OCI-LY7 (cell line): Measurements from ENCODE around the gene KRTAP13-3. TPM values are rescaled to one million over a fixed set of nuclear protein-coding genes. Genes with fewer than 3 reads are reported as not detected.

ENCODE experiments used
- BruUV-seq: library from RNA; stranded (reverse); fragments of 400-500 nt; replicated peaks from 2 replicates; lab custom pipeline; 2021; lab: Mats Ljungman, UMichigan
- CTCF ChIA-PET: fragments of 300-600 bp; sonication (Branson Sonifier 250); formaldehyde crosslinking; loops from one replicate; lab custom pipeline; 2022; ENCODE audit warnings: antibody characterized with exemption; ENCODE audit not compliant: unreplicated experiment; lab: Charles Lee
- POLR2A ChIA-PET: fragments of 300-600 bp; sonication (Branson Sonifier 250); formaldehyde crosslinking; loops from one replicate; lab custom pipeline; 2022; ENCODE audit warnings: antibody characterized with exemption; lab: Charles Lee
- DNase-seq: peaks from one replicate; pipeline ENCODE4 v3.0.0-alpha.2; 2015; ENCODE audit warnings: low spot score
- H2AFZ ChIP-seq: fragments of 200-600 bp; sonication (generic), shearing (Covaris generic); 2 replicates; pipeline ENCODE4 v1.6.1; 2014; ENCODE audit warnings: mild to moderate bottlenecking, antibody characterized with exemption, low read length, moderate library complexity
- H3K27ac ChIP-seq: fragments of 200-600 bp; sonication (generic); 2 replicates; pipeline ENCODE4 v1.5.1; 2014; ENCODE audit warnings: mixed run types, low read depth, mild to moderate bottlenecking, moderate library complexity, low read length, inconsistent platforms; ENCODE audit not compliant: poor library complexity, severe bottlenecking
- H3K36me3 ChIP-seq: fragments of 200-600 bp; sonication (generic); 2 replicates; pipeline ENCODE4 v1.6.1; 2014; ENCODE audit warnings: mild to moderate bottlenecking, antibody characterized with exemption, low read length, moderate library complexity, mixed read lengths; ENCODE audit not compliant: insufficient read depth
- H3K4me1 ChIP-seq: fragments of 200-600 bp; sonication (generic); 2 replicates; pipeline ENCODE4 v1.5.1; 2014; ENCODE audit warnings: mild to moderate bottlenecking, low read length; ENCODE audit not compliant: insufficient read depth, poor library complexity, severe bottlenecking
- H3K4me2 ChIP-seq: fragments of 200-600 bp; sonication (generic); 2 replicates; pipeline ENCODE4 v1.6.1; 2014; ENCODE audit warnings: mild to moderate bottlenecking, low read length
- H3K4me3 ChIP-seq: fragments of 200-600 bp; sonication (generic); 2 replicates; pipeline ENCODE4 v1.5.1; 2014; ENCODE audit warnings: mild to moderate bottlenecking, low read depth, low read length; ENCODE audit not compliant: poor library complexity, severe bottlenecking
- H3K79me2 ChIP-seq: fragments of 200-600 bp; sonication (generic); 2 replicates; pipeline ENCODE4 v1.6.1; 2016; ENCODE audit warnings: low read depth, mild to moderate bottlenecking, low read length, moderate library complexity, mixed read lengths; ENCODE audit not compliant: insufficient read depth
- H3K9me2 ChIP-seq: fragments of 200-600 bp; sonication (generic); 2 replicates; pipeline ENCODE4 v1.6.1; 2016; ENCODE audit warnings: mild to moderate bottlenecking, low read length, mixed read lengths; ENCODE audit not compliant: insufficient read depth
- H3K9me3 ChIP-seq: fragments of 200-600 bp; sonication (generic); 2 replicates; pipeline ENCODE4 v1.6.1; 2014; ENCODE audit warnings: mild to moderate bottlenecking, mixed run types, low read length, mixed read lengths
- H4K20me1 ChIP-seq: fragments of 200-600 bp; sonication (generic); 2 replicates; pipeline ENCODE4 v1.6.1; 2014; ENCODE audit warnings: mild to moderate bottlenecking, antibody characterized with exemption, low read length, moderate library complexity, mixed read lengths; ENCODE audit not compliant: insufficient read depth
- EZH2phosphoT487 ChIP-seq: fragments of 200-600 bp; sonication (generic); IDR thresholded peaks from 2 replicates; pipeline ENCODE4 v1.6.1; 2018; ENCODE audit warnings: low read depth, borderline replicate concordance, mild to moderate bottlenecking, mixed run types, antibody characterized with exemption, low read length, moderate library complexity, mixed read lengths
- intact Hi-C: fragments of 100-400 bp; cut with micrococcal nuclease; formaldehyde crosslinking; loops from one replicate; pipeline ENCODE4 v1.10.0; 2022; ENCODE audit not compliant: unreplicated experiment
- total RNA-seq, 2 experiments: library from RNA; depleted of rRNA in 1 of 2; stranded (reverse); fragments of >200 nt in 1 of 2; shearing (Covaris generic) in 1 of 2; gene quantifications; 2 replicates each; pipeline ENCODE4 v1.2.3, GENCODE V29; 2014 to 2022
- TF ChIP-seq, protein P1 (sequence below): fragments of 200-600 bp; sonication (generic); conservative IDR thresholded peaks from 2 replicates; pipeline ENCODE4 v1.5.1; 2014; ENCODE audit warnings: mild to moderate bottlenecking, antibody characterized with exemption, low read length, moderate library complexity, mixed read lengths

Gene KRTAP13-3
- total RNA-seq, 2 experiments from 2014 or later = not detected

DNA sequence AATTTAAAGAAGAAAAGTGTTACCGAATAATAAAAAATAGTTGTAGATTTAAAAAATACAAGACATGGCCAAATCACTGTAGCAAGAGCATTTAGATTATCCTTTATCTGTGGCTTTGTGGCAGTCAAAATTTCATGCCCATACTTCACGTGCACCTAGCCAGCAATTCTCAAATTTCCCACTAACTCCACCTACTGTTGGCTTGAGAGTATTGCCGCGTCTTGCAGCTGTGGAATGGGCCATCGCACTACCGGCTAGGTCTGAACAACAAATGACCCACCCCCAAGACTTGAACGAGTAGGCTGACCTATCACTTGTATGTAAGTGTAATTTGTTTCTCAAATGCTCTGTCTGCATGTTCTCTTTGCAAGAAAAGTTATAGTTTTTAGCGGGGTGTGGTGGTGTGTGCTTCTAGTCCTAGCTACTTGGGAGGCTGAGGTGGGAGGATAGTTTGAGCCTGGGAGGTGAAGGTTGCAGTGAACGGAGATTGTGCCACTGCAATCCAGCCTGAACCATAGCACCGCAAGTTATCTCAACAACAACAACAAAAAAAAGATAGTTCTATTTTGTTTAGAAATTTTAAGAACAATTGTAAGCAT is 8.4 kb upstream of the KRTAP13-3 start:
- Histone ChIP-seq H2AFZ (no peak overlapping the region), H3K9me3 (no peaks in the 10 kb centered on the region), H3K4me2 (no peak overlapping the region), H3K79me2 (no peaks in the 10 kb centered on the region), H3K4me1 (no peaks in the 10 kb centered on the region), H3K36me3 (no peaks in the 10 kb centered on the region), H3K4me3 (no peak overlapping the region), H4K20me1 (no peaks in the 10 kb centered on the region), H3K27ac (no peak overlapping the region), H3K9me2 (no peaks in the 10 kb centered on the region)
- no peak for TF ChIP-seq EZH2phosphoT487
- TF ChIP-seq, protein P1, sequence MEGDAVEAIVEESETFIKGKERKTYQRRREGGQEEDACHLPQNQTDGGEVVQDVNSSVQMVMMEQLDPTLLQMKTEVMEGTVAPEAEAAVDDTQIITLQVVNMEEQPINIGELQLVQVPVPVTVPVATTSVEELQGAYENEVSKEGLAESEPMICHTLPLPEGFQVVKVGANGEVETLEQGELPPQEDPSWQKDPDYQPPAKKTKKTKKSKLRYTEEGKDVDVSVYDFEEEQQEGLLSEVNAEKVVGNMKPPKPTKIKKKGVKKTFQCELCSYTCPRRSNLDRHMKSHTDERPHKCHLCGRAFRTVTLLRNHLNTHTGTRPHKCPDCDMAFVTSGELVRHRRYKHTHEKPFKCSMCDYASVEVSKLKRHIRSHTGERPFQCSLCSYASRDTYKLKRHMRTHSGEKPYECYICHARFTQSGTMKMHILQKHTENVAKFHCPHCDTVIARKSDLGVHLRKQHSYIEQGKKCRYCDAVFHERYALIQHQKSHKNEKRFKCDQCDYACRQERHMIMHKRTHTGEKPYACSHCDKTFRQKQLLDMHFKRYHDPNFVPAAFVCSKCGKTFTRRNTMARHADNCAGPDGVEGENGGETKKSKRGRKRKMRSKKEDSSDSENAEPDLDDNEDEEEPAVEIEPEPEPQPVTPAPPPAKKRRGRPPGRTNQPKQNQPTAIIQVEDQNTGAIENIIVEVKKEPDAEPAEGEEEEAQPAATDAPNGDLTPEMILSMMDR = peak; percentile 76
- intact Hi-C loops = no loop called here
- peak; percentile 23 for DNase-seq
- ChIA-PET CTCF (no interaction called here), POLR2A (no interaction called here)
- BruUV-seq = no TSS peak

DNA sequence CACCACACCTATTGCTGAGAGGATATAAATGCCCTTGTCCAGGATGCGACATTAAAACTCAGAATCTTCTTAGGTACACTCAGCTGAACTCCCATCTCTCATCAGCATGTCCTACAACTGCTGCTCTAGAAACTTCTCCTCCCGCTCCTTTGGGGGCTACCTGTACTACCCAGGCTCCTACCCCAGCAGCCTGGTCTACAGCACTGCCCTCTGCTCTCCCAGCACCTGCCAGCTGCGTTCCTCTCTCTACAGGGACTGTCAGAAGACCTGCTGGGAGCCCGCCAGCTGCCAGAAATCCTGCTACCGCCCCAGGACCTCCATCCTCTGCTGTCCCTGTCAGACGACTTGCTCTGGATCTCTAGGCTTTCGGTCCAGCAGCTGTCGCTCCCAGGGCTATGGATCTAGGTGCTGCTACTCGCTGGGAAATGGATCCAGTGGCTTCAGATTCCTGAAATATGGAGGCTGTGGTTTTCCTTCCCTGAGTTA is 4.5 kb upstream of the KRTAP13-3 start, which contains the start of gene KRTAP13-4:
Gene KRTAP13-4, plus strand, starts transcription at position 51 of the 486 bp plus-strand sequence. Its CDS starts 56 bp downstream, at position 107.
- ChIA-PET POLR2A (no interaction called here), CTCF (no interaction called here)
- Histone ChIP-seq H3K4me3 (no peak within 1 kb of the TSS), H3K4me1 (no peaks in the 10 kb centered on the region), H3K9me3 (no peaks in the 10 kb centered on the region), H3K27ac (no peak within 1 kb of the TSS), H3K36me3 (no peaks in the 10 kb centered on the region), H3K9me2 (no peaks in the 10 kb centered on the region), H3K79me2 (no peaks in the 10 kb centered on the region), H3K4me2 (no peak within 1 kb of the TSS), H2AFZ (no peak within 1 kb of the TSS), H4K20me1 (no peaks in the 10 kb centered on the region)
- TF ChIP-seq, protein P1 = no peak
- no peak for TF ChIP-seq EZH2phosphoT487
- DNase-seq = no peak
- intact Hi-C loops = no loop called here
- no TSS peak for BruUV-seq

DNA sequence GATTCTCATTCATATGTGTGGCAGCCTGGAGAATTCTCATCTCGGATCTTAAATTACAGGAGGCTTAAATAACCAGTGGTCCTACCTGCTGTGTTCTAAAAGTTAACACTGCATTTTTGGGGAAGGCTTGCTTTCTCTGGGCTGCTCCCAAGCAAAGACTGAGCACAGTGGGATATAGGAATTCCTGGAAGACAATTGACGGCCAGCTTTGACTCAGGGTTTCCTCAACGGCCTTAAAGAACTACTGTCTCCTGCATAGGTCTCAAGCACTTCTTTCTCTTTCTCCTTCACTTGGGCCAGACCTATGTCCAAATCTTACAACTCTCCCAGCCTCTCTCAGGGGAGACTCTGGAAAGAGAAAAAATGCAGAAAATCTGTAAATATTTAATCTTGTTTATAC is 1.0 kb upstream of the KRTAP13-3 start:
- no peak overlapping the region for H3K4me2 ChIP-seq
- H3K4me1 ChIP-seq = no peaks in the 10 kb centered on the region
- no peaks in the 10 kb centered on the region for H4K20me1 ChIP-seq
- H3K9me2 ChIP-seq = no peaks in the 10 kb centered on the region
- H3K79me2 ChIP-seq = no peaks in the 10 kb centered on the region
- BruUV-seq = no TSS peak
- no peak for TF ChIP-seq EZH2phosphoT487
- H3K4me3 ChIP-seq = no peak overlapping the region
- H2AFZ ChIP-seq = no peak overlapping the region
- no peaks in the 10 kb centered on the region for H3K9me3 ChIP-seq
- DNase-seq = no peak
- H3K27ac ChIP-seq = no peak overlapping the region
- H3K36me3 ChIP-seq = no peaks in the 10 kb centered on the region
- ChIA-PET CTCF (no interaction called here), POLR2A (no interaction called here)
- intact Hi-C loops = no loop called here
